Renal cortex interstitium (tissue), 11 donors: ENCODE measurements around the gene ANGPT4. TPM values are rescaled to one million over a fixed set of nuclear protein-coding genes. Genes with fewer than 3 reads are reported as not detected.
"Not testable (repeated sequence)": the region's sequence is repeated elsewhere in the genome, so short reads cannot be mapped to it uniquely, and the experiment has no call there.

Experiments
- DNase-seq, 11 donors: peaks; one replicate each; pipeline ENCODE4 v3.0.0-alpha.2; 2013; ENCODE audit warnings: low read depth in 9 of 11, low spot score in 4 of 11; ENCODE audit errors: extremely low read depth in 1 of 11
- polyA plus RNA-seq, 3 donors: library from polyadenylated mRNA; unstranded; fragments of 120-200 nt; gene quantifications; one replicate each; pipeline ENCODE4 v1.2.1, GENCODE V29; 2013; ENCODE audit not compliant: insufficient read length in 3 of 3

The ANGPT4 gene
- polyA plus RNA-seq, 3 donors, result 0.20 to 0.40 (median 0.20) TPM

- DNase-seq, result no peak
These were observed 5.0 kb downstream of the ANGPT4 start for GRCh38 chr20:910870-911770.

- no peak for DNase-seq
These were observed 5.8 kb downstream of the ANGPT4 start for GRCh38 chr20:910132-910869.

GRCh38 chr20:909641-910040, 6.5 kb downstream of the ANGPT4 start:
- no peak for DNase-seq

- DNase-seq, result no peak
These were observed 9.3 kb downstream of the ANGPT4 start for GRCh38 chr20:906703-907270.

GRCh38 chr20:906001-906520, 10.1 kb downstream of the ANGPT4 start:
- no peak for DNase-seq

- DNase-seq, result no peak
These were observed 10.7 kb downstream of the ANGPT4 start for GRCh38 chr20:905396-905961.

- DNase-seq, result no peak
These were observed 12.0 kb downstream of the ANGPT4 start for GRCh38 chr20:904039-904545.

GRCh38 chr20:897436-897835, 18.7 kb downstream of the ANGPT4 start:
- not testable (repeated sequence) for DNase-seq

- DNase-seq, result no peak
These were observed 19.6 kb downstream of the ANGPT4 start for GRCh38 chr20:896501-897025.

- DNase-seq, result not testable (repeated sequence)
These were observed 23.8 kb downstream of the ANGPT4 start for GRCh38 chr20:892371-892770.

GRCh38 chr20:891706-892080, 24.4 kb downstream of the ANGPT4 start:
- DNase-seq, result peak in 7 of 11 donors; percentile 20 to 70 (median 45)

GRCh38 chr20:891058-891705, 25.0 kb downstream of the ANGPT4 start:
- no peak for DNase-seq

GRCh38 chr20:890666-891057, 25.5 kb downstream of the ANGPT4 start:
- DNase-seq, result no peak

- DNase-seq, result no peak
These were observed 26.1 kb downstream of the ANGPT4 start for GRCh38 chr20:889932-890463.

- DNase-seq, result no peak
These were observed 27.0 kb downstream of the ANGPT4 start for GRCh38 chr20:889106-889505.

- DNase-seq, result no peak
These were observed 28.1 kb downstream of the ANGPT4 start for GRCh38 chr20:888057-888456.

GRCh38 chr20:887137-887536, 29.0 kb downstream of the ANGPT4 start:
- DNase-seq, result no peak
